Testis (tissue), 3 donors: Measurements from ENCODE around the gene FOXK2. TPM values are rescaled to one million over a fixed set of nuclear protein-coding genes. Genes with fewer than 3 reads are reported as not detected.

Experiments
- DNase-seq: peaks from one replicate; pipeline ENCODE4 v3.0.0-alpha.2; 2019
- H3K27ac ChIP-seq, 2 donors: fragments of 200-600 bp; sonication (generic); one replicate each; pipeline ENCODE4 v1.5.1; 2019
- H3K27me3 ChIP-seq: fragments of 200-600 bp; sonication (generic); one replicate; pipeline ENCODE4 v1.5.1; 2019
- H3K36me3 ChIP-seq: fragments of 200-600 bp; sonication (generic); one replicate; pipeline ENCODE4 v1.5.1; 2017; ENCODE audit warnings: low read depth; ENCODE audit errors: missing control alignments
- H3K4me1 ChIP-seq: fragments of 200-600 bp; sonication (generic); one replicate; pipeline ENCODE4 v1.5.1; 2019
- H3K4me3 ChIP-seq, 2 donors: fragments of 200-600 bp; sonication (generic); one replicate each; pipeline ENCODE4 v1.5.1; 2017 to 2019
- H3K9me3 ChIP-seq: fragments of 200-600 bp; sonication (generic); one replicate; pipeline ENCODE4 v1.5.1; 2017
- CTCF ChIP-seq, 3 experiments: fragments of 450-650 bp in 2 of 3; fragments of 200-600 bp in 1 of 3; sonication (generic) in 1 of 3; IDR thresholded peaks; one replicate each; pipeline ENCODE4 v1.5.1; 2016 to 2019; ENCODE audit warnings: antibody characterized with exemption in 3 of 3, mild to moderate bottlenecking in 2 of 3, moderate library complexity in 1 of 3
- POLR2A ChIP-seq: fragments of 450-650 bp; IDR thresholded peaks from one replicate; pipeline ENCODE4 v1.6.1; 2017; ENCODE audit warnings: antibody characterized with exemption, mild to moderate bottlenecking, moderate library complexity
- WGBS, 2 donors: methylation state at CpG; one replicate each; pipeline ENCODE4 v1.1.5; 2018; 5-methylcytosine and 5-hydroxymethylcytosine counted together
- intact Hi-C: fragments of 100-400 bp; cut with DNase I; formaldehyde crosslinking; loops from one replicate; pipeline ENCODE4 v1.15.1; 2023; ENCODE audit warnings: low total_unique reads
- polyA plus RNA-seq: library from polyadenylated mRNA; stranded (reverse); fragments of 350-450 nt; fragmentation: Illumina TruSeq; extraction: RNeasy Lipid Tissue Mini Kit (QIAGEN cat#74804); gene quantifications from one replicate; pipeline ENCODE4 v1.2.3, GENCODE V29; 2014; ENCODE audit warnings: low read depth, low replicate concordance; ENCODE audit not compliant: insufficient read depth
- total RNA-seq, 2 donors: library from RNA; depleted of rRNA; stranded (reverse); fragments of >200 nt; gene quantifications; one replicate each; pipeline ENCODE4 v1.2.3, GENCODE V29; 2016

FOXK2 gene
- total and polyA plus RNA-seq, 3 donors from 2014 or later = 85.8 to 95.1 (median 94.3) TPM

GRCh38 chr17:82605939-82606600 is 86.5 kb downstream of the FOXK2 start:
- intact Hi-C loops = no loop called here
- Histone ChIP-seq H3K27ac (no peak overlapping the region), H3K27me3 (no peaks in the 10 kb centered on the region), H3K36me3 (no peaks in the 10 kb centered on the region), H3K4me3 (no peak overlapping the region), H3K9me3 (no peaks in the 10 kb centered on the region), H3K4me1 (no peaks in the 10 kb centered on the region)
- no peak for DNase-seq
- TF ChIP-seq POLR2A = no peak
- TF ChIP-seq CTCF (IDR thresholded peaks at IDR 0.05) = no peak
- 68 to 84% methylated on average over 16 of the region's 16 CpGs for WGBS, 2 donors

GRCh38 chr17:82608816-82609215 is 89.3 kb downstream of the FOXK2 start:
- H3K27ac ChIP-seq = no peak overlapping the region
- no peak for TF ChIP-seq POLR2A
- no peak for TF ChIP-seq CTCF (IDR thresholded peaks at IDR 0.05)
- no peak for DNase-seq
- intact Hi-C loops = no loop called here
- no peaks in the 10 kb centered on the region for H3K36me3 ChIP-seq
- WGBS, 2 donors = 56 to 69% methylated on average over 5 of the region's 5 CpGs
- no peaks in the 10 kb centered on the region for H3K9me3 ChIP-seq
- H3K4me1 ChIP-seq = no peaks in the 10 kb centered on the region
- H3K4me3 ChIP-seq = no peak overlapping the region
- no peaks in the 10 kb centered on the region for H3K27me3 ChIP-seq

GRCh38 chr17:82609655-82610054 is 90.1 kb downstream of the FOXK2 start:
- no peaks in the 10 kb centered on the region for H3K36me3 ChIP-seq
- intact Hi-C loops = no loop called here
- no peaks in the 10 kb centered on the region for H3K9me3 ChIP-seq
- TF ChIP-seq POLR2A = no peak
- no peak for TF ChIP-seq CTCF (IDR thresholded peaks at IDR 0.05)
- H3K4me3 ChIP-seq = no peak overlapping the region
- H3K27ac ChIP-seq = no peak overlapping the region
- H3K27me3 ChIP-seq = no peaks in the 10 kb centered on the region
- no peak for DNase-seq
- no peaks in the 10 kb centered on the region for H3K4me1 ChIP-seq
- WGBS, 2 donors = 91 to 95% methylated on average over 4 of the region's 4 CpGs

DNA sequence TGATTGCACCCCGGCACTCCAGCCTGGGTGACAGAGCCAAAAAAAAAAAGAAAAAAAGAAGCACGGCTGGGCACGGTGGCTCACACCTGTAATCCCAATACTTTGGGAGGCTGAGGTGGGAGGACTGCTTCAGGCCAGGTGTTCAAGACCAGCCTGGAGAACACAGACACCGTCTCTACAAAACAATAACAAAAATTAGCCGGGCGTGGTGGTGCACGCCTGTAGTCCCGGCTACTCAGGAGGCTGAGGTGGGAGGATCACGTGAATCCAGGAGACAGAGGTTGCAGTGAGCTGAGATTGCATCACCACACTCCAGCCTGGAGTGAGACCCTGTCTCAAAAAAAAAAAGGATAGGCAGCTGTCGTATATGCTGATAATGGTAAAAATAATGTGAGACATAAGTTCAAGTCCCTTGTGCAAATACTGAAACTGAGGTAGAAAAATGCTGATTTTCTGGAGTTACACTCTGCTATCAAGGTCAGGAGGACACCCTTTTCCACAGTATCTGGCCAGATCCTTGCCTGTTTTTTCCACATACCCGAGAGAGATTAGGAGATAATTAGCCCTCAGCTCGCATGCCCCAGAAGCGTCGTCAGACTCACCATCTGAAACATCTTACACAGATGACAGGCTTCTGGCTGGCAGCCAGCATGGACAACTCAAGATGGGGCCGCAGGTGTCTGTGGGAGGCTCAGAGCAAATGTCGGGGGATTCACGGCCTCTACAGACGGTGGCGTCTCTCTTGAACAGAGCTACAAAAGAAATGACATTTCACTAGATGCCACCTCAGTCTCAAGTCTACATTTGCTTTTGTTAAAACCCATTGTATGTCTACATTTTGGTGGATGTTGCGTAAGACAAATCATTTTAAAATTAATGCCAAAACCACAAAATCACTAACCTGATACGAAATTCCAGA is 91.9 kb downstream of the FOXK2 start:
- no peaks in the 10 kb centered on the region for H3K27me3 ChIP-seq
- WGBS, 2 donors = 73 to 78% methylated on average over 21 of the region's 21 CpGs
- intact Hi-C loops = no loop called here
- no peak overlapping the region for H3K27ac ChIP-seq
- H3K9me3 ChIP-seq = no peaks in the 10 kb centered on the region
- H3K36me3 ChIP-seq = no peaks in the 10 kb centered on the region
- DNase-seq = no peak
- TF ChIP-seq CTCF (IDR thresholded peaks at IDR 0.05) = no peak
- no peak for TF ChIP-seq POLR2A
- no peaks in the 10 kb centered on the region for H3K4me1 ChIP-seq
- no peak overlapping the region for H3K4me3 ChIP-seq
